Right kidney (tissue), 1 donor: Measurements from ENCODE around the gene IQCE.
"Not testable (repeated sequence)": the region's sequence is repeated elsewhere in the genome, so short reads cannot be mapped to it uniquely, and the experiment has no call there.

ENCODE experiments used
- DNase-seq: peaks from one replicate; pipeline ENCODE4 v3.0.0-alpha.2; 2016

The IQCE gene

DNA sequence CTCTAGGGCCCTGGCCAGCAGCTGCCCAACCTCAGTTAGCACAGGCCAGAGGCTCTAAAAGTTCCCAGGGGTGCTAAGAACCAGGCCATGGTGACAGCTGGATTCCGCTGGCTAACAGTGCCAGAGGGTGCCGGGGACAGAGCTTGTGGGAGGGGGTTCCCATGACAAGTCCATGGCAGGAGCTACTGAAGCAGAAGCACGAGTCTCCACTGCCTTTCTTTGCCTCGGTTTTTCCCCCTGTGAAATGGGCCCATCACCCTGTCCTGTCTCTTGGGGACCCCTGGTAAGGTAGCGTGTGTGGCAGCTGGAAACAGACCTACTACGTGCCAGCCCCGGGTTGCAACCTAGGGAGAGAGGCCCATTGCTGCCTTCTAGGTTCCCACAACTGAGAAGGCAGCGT is 26.0 kb upstream of the IQCE start:
- DNase-seq: not testable (repeated sequence)

DNA sequence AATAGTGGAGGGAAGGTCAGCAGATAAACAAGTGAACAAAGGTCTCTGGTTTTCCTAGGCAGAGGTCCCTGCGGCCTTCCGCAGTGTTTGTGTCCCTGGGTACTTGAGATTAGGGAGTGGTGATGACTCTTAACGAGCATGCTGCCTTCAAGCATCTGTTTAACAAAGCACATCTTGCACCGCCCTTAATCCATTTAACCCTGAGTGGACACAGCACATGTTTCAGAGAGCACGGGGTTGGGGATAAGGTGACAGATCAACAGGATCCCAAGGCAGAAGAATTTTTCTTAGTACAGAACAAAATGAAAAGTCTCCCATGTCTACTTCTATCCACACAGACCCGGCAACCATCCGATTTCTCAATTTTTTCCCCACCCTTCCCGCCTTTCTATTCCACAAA is 25.2 kb upstream of the IQCE start:
- not testable (repeated sequence) for DNase-seq

GRCh38 chr7:2534214-2534613 is 24.6 kb upstream of the IQCE start:
- DNase-seq: not testable (repeated sequence)

- not testable (repeated sequence) for DNase-seq
Observed at GRCh38 chr7:2535872-2536627, 22.7 kb upstream of the IQCE start.

- DNase-seq: no peak
Observed at GRCh38 chr7:2537981-2538851, 20.6 kb upstream of the IQCE start.

DNA sequence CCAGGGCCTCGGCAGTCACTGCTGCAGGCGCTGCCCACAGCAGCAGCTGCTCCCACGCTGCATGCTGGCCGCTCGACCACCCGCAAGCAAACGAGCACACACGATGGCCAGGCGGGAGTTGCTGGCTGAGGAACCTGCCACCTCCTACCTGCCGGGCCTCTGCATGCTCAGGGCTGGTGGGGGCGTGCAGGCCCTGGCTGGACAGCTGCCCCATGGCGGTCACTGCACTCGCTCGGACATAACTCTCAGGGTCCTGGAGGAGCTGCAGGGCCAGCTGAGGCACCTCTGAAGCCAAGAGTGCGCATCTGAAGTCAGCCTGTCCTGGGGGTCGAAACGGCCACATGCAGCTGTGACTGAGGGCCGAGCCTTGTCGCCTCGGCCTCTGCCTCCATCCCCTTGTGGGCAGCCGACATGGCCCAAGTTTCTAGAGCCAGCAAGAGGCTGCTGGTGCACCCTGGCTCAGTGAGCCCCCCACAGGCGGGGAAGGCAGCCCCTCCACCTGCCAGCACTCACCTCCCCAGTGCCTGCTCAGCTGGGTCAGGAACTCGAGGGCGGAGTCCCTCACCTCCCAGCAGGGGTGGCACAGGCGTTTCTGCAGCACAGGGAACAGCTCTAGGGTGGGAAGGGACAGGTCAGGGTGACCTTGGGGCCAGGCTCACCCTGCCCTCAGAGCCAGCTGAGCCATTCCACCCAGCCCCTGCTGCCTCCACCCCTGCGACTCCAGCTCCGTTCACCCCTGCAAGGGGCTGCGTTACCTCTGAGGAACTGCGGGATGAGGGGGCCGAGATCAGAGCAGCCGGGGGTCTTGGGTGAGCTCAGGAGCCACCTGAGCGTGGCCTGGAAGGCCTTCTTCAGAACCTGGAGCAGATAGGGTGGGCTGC is 19.5 kb upstream of the IQCE start:
- DNase-seq: no peak

- DNase-seq: no peak
Observed at GRCh38 chr7:2540133-2540532, 18.6 kb upstream of the IQCE start.

DNA sequence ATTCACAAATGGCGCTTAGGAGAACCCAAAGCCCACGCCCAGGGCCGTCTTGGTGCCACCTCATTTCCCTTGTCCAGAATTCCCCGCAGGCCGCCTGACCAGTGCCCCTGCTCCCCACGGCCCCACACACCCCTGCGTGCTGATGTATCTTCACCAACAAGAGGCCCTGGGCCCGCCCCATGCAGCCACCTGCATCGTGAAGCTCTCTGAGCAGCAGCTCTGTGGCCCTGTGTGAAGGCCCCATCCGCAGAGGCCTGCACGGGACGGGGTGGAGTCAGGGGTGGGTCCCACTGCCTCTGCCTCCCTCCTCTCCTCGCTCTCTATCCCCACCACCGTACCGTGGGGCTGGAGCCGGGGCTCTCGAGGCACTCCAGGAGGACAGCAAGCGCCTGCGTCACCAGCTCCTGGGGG is 18.1 kb upstream of the IQCE start:
- DNase-seq: no peak

GRCh38 chr7:2541291-2542010 is 17.3 kb upstream of the IQCE start:
- DNase-seq: no peak

- DNase-seq: no peak
Observed at GRCh38 chr7:2542011-2542915, 16.5 kb upstream of the IQCE start.

DNA sequence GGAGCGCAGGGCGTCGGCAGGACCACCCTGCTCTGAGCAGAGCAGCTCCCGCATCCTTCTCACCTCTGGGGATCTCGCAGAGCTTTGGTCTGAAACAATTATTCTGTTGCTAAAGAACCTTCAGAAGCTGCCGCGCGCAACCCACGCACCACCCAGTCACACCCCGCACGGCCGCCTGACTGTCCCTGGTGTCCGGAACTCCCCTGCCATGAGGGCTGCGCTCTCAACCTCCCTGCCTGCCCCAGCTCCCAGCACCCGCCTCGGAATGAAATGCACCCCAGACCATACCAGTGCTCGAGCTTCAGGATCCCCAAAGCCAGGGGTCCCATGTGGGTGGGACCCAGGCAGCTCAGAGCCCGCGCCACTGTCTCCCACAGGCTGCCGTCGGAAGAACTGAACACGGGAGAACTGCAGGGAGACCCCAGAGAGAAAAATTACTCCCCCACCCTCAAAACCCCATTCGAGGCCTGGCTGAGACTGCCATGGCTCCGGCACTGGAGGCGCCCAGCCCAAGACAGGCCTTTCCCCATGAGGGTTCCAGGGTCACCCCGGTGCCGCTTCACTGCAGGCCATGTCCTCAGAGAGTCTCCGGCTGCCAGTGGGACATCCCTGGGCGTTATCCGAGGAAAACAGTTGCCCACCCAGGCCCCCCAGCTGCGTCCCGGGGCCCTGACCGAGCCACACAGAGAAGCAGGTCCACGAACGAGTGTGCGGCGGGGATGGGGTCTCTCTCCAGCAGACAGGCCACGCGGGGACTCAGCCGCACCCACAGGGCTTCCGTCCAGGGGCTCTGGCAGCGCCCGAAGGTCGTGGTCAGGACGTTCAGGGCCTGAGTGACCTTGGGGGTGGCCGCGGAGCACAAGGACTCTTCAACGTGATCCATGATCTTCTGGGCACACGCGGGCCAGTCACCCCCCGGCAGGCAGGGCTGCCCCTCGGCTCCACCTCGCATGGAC is 15.6 kb upstream of the IQCE start:
- no peak for DNase-seq

GRCh38 chr7:2544541-2545188 is 14.1 kb upstream of the IQCE start:
- no peak for DNase-seq

DNA sequence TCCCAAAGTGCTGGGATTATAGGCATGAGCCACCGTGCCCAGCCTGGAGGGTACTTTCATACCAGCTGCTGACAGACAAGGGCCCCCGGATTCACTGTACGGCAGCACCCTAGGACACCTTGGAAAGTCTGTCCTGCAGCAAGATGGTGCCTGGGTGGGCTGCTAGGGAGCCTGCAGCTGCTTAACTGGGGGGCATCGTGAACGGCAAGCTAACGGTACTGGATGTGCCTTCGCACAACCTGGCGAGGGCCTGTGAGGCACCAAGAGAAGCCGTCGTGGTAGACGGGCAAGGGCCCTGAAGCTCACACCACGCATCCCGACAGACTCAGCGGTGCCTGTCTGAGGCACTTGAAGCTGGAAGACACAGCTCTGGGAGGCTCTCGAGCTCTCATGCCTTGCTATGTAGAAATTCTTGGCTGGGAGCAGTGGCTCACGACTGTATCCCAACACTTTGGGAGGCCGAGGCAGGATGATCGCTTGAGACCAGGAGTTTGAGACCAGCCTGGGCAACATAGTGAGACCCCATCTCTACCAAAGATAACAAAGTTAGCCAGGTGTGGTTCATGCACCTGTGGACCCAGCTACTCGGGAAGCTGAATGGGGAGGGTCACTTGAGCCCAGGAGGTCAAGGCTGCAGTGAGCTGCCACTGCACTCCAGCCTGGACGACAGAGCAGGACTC is 12.9 kb upstream of the IQCE start:
- no peak for DNase-seq

- no peak for DNase-seq
Observed at GRCh38 chr7:2546776-2547586, 11.8 kb upstream of the IQCE start.

DNA sequence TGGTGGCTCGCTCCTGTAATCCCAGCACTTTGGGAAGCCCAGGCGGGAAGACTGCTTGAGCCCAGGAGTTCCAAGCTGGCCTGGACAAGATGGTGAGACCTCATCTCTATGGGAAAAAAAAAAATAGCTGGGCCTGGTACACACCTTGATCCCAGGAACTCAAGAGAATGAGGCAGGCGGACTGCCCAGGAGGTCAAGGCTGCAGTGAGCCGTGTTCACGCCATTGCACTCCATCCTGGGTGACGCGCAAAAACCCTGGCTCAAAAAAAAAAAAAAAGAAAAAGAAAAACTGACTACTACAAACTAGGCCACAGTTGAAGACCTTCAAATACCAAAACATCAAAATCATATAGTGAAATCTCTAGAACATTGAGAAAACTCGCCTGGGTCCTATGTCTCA is 7.4 kb upstream of the IQCE start:
- no peak for DNase-seq

DNA sequence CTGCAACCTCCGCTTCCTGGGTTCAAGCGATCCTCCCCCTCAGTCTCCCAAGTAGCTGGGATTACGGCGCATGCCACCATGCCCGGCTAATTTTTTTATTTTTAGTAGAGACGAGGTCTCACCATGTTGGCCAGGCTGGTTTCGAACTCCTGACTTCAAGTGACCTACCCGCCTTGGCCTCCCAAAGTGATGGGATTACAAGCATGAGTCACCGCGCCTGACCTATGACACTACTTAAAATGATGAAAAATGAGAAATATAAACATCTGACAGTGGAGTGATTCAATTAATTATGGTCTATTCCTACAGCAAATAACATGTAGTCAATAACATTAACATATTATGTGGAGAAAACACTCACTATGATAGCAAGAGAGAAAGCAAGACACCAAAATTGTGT is 5.7 kb upstream of the IQCE start:
- DNase-seq: no peak

GRCh38 chr7:2553831-2554581 is 4.8 kb upstream of the IQCE start:
- DNase-seq: no peak
